CD14-positive monocyte (primary cell): ENCODE data around the gene PTOV1. TPM values are rescaled to one million over a fixed set of nuclear protein-coding genes. Genes with fewer than 3 reads are reported as not detected.

Source experiments
- DNase-seq, 3 donors: peaks; one replicate each; pipeline ENCODE4 v3.0.0-alpha.2; 2011 to 2022
- H2AFZ ChIP-seq: 2 replicates; pipeline ENCODE4 v1.6.0; 2012; ENCODE audit warnings: mild to moderate bottlenecking, low read depth, low read length, inconsistent platforms; ENCODE audit not compliant: insufficient read depth, poor library complexity, severe bottlenecking
- H3K27ac ChIP-seq, 2 donors: 1 replicate in 1 of 2; 2 replicates in 1 of 2; pipeline ENCODE4 v1.5.1; 2012 to 2013; ENCODE audit warnings: low read length in 2 of 2, control low read depth in 1 of 2, inconsistent platforms in 1 of 2, low read depth in 1 of 2, mild to moderate bottlenecking in 1 of 2
- H3K27me3 ChIP-seq, 2 donors: one replicate each; pipeline versions ENCODE4 v1.6.0 to v1.6.1; 2011 to 2013; ENCODE audit warnings: low read length in 2 of 2; ENCODE audit not compliant: control insufficient read depth in 2 of 2, insufficient read depth in 2 of 2
- H3K36me3 ChIP-seq, 2 donors: replicated peaks in 1 of 2; 1 replicate in 1 of 2; 2 replicates in 1 of 2; pipeline versions ENCODE4 v1.5.1 to v1.6.1; 2012 to 2013; ENCODE audit warnings: low read length in 2 of 2, control low read depth in 1 of 2, inconsistent platforms in 1 of 2, mild to moderate bottlenecking in 1 of 2; ENCODE audit not compliant: insufficient read depth in 2 of 2, control insufficient read depth in 1 of 2
- H3K4me1 ChIP-seq, 2 donors: 1 replicate in 1 of 2; 2 replicates in 1 of 2; pipeline versions ENCODE4 v1.5.1 to v1.6.1; 2012 to 2013; ENCODE audit warnings: low read length in 2 of 2, control low read depth in 1 of 2, inconsistent platforms in 1 of 2, mild to moderate bottlenecking in 1 of 2, moderate library complexity in 1 of 2; ENCODE audit not compliant: insufficient read depth in 2 of 2, control insufficient read depth in 1 of 2
- H3K4me2 ChIP-seq: replicated peaks from 2 replicates; pipeline ENCODE3; 2012; ENCODE audit warnings: low read length, moderate library complexity, mild to moderate bottlenecking; ENCODE audit not compliant: poor library complexity, severe bottlenecking; ENCODE audit errors: extremely low read depth
- H3K4me3 ChIP-seq, 3 experiments: fragments of 200-600 bp in 1 of 3; sonication (generic) in 1 of 3; replicated peaks in 1 of 3; 1 replicate in 2 of 3; 2 replicates in 1 of 3; pipeline ENCODE4 v1.5.1; 2011 to 2013; ENCODE audit warnings: low read length in 3 of 3, mild to moderate bottlenecking in 3 of 3, control low read depth in 2 of 3, low read depth in 2 of 3, inconsistent platforms in 1 of 3, moderate library complexity in 1 of 3
- H3K79me2 ChIP-seq: 2 replicates; pipeline ENCODE4 v1.6.0; 2012; ENCODE audit warnings: mild to moderate bottlenecking, control low read depth, inconsistent platforms, low read length, moderate library complexity; ENCODE audit not compliant: insufficient read depth
- H3K9ac ChIP-seq: 2 replicates; pipeline ENCODE4 v1.6.0; 2017; ENCODE audit warnings: low read length, mild to moderate bottlenecking; ENCODE audit not compliant: insufficient read depth, poor library complexity, severe bottlenecking
- H3K9me3 ChIP-seq, 2 donors: replicated peaks in 1 of 2; 1 replicate in 1 of 2; 2 replicates in 1 of 2; pipeline versions ENCODE4 v1.5.1 to v1.6.1; 2012 to 2013; ENCODE audit warnings: low read length in 2 of 2, control low read depth in 1 of 2; ENCODE audit not compliant: control insufficient read depth in 1 of 2, insufficient read depth in 1 of 2
- H4K20me1 ChIP-seq: 2 replicates; pipeline ENCODE4 v1.6.0; 2012; ENCODE audit warnings: mild to moderate bottlenecking, low read length, control low read depth, moderate library complexity; ENCODE audit not compliant: insufficient read depth
- H3K27ac Mint-ChIP-seq, 7 donors: one replicate each; pipeline ENCODE4 v1.8.0; 2020; ENCODE audit warnings: mild to moderate bottlenecking in 7 of 7, mixed read lengths in 7 of 7, moderate library complexity in 6 of 7, inconsistent platforms in 2 of 7
- H3K27me3 Mint-ChIP-seq, 3 donors: one replicate each; pipeline ENCODE4 v1.8.0; 2021 to 2022; ENCODE audit warnings: low read depth in 3 of 3, mild to moderate bottlenecking in 3 of 3, mixed read lengths in 3 of 3, moderate library complexity in 3 of 3, inconsistent platforms in 1 of 3
- H3K36me3 Mint-ChIP-seq, 2 donors: one replicate each; pipeline ENCODE4 v1.8.0; 2020; ENCODE audit warnings: mixed read lengths in 2 of 2, inconsistent platforms in 1 of 2, mild to moderate bottlenecking in 1 of 2
- H3K4me1 Mint-ChIP-seq: one replicate; pipeline ENCODE4 v1.8.0; 2020; ENCODE audit warnings: mild to moderate bottlenecking, mixed read lengths
- H3K4me3 Mint-ChIP-seq, 2 donors: one replicate each; pipeline ENCODE4 v1.8.0; 2020; ENCODE audit warnings: mild to moderate bottlenecking in 2 of 2, mixed read lengths in 2 of 2, moderate library complexity in 1 of 2
- H3K9me3 Mint-ChIP-seq, 7 donors: one replicate each; pipeline ENCODE4 v1.8.0; 2020 to 2022; ENCODE audit warnings: mixed read lengths in 7 of 7, mild to moderate bottlenecking in 6 of 7, moderate library complexity in 6 of 7, inconsistent platforms in 2 of 7
- WGBS: methylation state at CpG from one replicate; pipeline ENCODE4 v1.1.5; 2013; ENCODE audit warnings: missing lambda C conversion rate; ENCODE audit not compliant: insufficient coverage; 5-methylcytosine and 5-hydroxymethylcytosine counted together
- intact Hi-C, 2 donors: fragments of 100-400 bp; cut with micrococcal nuclease; formaldehyde crosslinking; loops; one replicate each; pipeline versions ENCODE4 v1.15.0 to v1.15.1; 2023
- polyA plus RNA-seq, 3 donors: library from polyadenylated mRNA; depleted of rRNA in 1 of 3; unstranded in 2 of 3; stranded (reverse) in 1 of 3; fragments of 300-500 nt in 2 of 3; fragments of >200 nt in 1 of 3; fragmentation: Illumina TruSeq in 2 of 3; gene quantifications; 1 replicate in 2 of 3; 2 replicates in 1 of 3; pipeline ENCODE4 v1.2.3, GENCODE V29; 2012 to 2021
- TF ChIP-seq, protein P1 (sequence below): fragments of 200-600 bp; IDR thresholded peaks from one replicate; pipeline ENCODE4 v1.8.0; 2022; ENCODE audit warnings: antibody characterized with exemption, mild to moderate bottlenecking

The PTOV1 gene
- polyA plus RNA-seq, 3 donors: 18.3 to 67.9 (median 31.2) TPM

- H3K4me1 ChIP-seq: peaks cover 20 to 22% of the 10 kb centered on the region in 2 donors
- no peak overlapping the region for H3K27ac Mint-ChIP-seq
- H3K4me3 Mint-ChIP-seq: no peak overlapping the region
- no peak overlapping the region for H3K4me3 ChIP-seq
- H3K4me2 ChIP-seq: no peak overlapping the region
- H3K9me3 ChIP-seq: no peaks in the 10 kb centered on the region
- peaks cover 46 to 79% of the 10 kb centered on the region in 2 donors for H3K36me3 Mint-ChIP-seq
- peaks cover 79% of the 10 kb centered on the region for H4K20me1 ChIP-seq
- peaks cover 0 to 1% (median 0%) of the 10 kb centered on the region in 3 donors for H3K27me3 Mint-ChIP-seq
- H3K79me2 ChIP-seq: peaks cover 39% of the 10 kb centered on the region
- no peak overlapping the region for H3K9ac ChIP-seq
- H3K4me1 Mint-ChIP-seq: peaks cover 27% of the 10 kb centered on the region
- H3K36me3 ChIP-seq: peaks cover 54 to 73% of the 10 kb centered on the region in 2 donors
- H2AFZ ChIP-seq: no peak overlapping the region
- no peak overlapping the region for H3K27ac ChIP-seq
- WGBS: 94% methylated on average over 41 of the region's 60 CpGs
- TF ChIP-seq, protein P1, sequence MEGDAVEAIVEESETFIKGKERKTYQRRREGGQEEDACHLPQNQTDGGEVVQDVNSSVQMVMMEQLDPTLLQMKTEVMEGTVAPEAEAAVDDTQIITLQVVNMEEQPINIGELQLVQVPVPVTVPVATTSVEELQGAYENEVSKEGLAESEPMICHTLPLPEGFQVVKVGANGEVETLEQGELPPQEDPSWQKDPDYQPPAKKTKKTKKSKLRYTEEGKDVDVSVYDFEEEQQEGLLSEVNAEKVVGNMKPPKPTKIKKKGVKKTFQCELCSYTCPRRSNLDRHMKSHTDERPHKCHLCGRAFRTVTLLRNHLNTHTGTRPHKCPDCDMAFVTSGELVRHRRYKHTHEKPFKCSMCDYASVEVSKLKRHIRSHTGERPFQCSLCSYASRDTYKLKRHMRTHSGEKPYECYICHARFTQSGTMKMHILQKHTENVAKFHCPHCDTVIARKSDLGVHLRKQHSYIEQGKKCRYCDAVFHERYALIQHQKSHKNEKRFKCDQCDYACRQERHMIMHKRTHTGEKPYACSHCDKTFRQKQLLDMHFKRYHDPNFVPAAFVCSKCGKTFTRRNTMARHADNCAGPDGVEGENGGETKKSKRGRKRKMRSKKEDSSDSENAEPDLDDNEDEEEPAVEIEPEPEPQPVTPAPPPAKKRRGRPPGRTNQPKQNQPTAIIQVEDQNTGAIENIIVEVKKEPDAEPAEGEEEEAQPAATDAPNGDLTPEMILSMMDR: no peak
- DNase-seq: no peak
- no peaks in the 10 kb centered on the region for H3K27me3 ChIP-seq
- intact Hi-C loops: no loop called here
- H3K9me3 Mint-ChIP-seq: no peaks in the 10 kb centered on the region
Observed at GRCh38 chr19:49861541-49862378, 10.8 kb downstream of the PTOV1 start.

DNA sequence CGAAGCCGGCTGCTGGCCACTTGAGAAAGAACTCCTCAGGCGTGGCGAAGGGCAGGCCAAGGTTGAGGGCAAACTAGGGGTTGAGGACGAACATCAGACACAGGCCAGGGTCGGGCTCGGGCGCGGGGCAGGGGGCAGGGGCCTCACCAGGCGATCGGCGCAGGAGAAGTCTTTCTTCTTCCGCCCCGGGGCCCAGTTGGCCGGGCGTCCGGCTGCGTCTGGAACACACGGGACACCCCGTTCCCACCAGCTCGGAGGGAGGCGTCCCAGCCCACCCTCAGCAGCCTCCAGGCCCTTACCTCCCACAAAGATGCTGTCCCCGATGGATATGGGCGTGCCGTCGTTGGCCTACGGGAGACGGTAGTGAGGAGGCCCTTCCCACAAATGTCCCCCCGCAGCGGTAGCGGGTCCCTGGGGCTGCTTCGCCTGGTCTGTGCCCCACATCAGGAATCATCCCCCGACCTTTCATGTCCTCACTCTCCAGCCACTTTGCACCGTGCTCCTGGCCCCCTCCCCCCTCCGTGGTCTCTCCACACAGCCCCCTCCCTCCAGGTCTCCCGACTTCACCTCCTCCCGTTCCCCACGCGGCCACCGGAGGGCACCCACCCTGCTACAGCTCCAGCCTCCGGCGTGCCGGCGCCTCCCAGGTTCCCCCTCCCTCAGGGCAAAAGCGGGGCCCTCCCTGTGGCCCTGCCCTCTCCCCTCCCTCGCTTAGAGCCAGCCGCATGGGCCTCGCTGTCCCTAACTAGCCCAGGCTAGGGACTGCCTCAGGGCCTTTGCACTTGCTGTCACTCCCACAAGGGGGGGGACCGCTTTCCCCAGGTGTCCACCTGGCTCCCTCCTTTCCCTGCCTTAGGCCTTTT, 11.7 kb downstream of the PTOV1 start:
- peaks cover 54 to 66% of the 10 kb centered on the region in 2 donors for H3K36me3 ChIP-seq

More for the DNA sequence above, 11.7 kb downstream of the PTOV1 start:
- no peaks in the 10 kb centered on the region for H3K9me3 ChIP-seq
- H2AFZ ChIP-seq: no peak overlapping the region
- H3K27ac Mint-ChIP-seq: peak overlapping the region in 2 of 7 donors; percentile 37 to 77
- no peak for DNase-seq
- TF ChIP-seq, protein P1: peak; percentile 12
- peaks cover 73% of the 10 kb centered on the region for H4K20me1 ChIP-seq
- H3K4me1 Mint-ChIP-seq: peaks cover 30% of the 10 kb centered on the region
- no peaks in the 10 kb centered on the region for H3K27me3 Mint-ChIP-seq
- H3K4me2 ChIP-seq: no peak overlapping the region
- no peaks in the 10 kb centered on the region for H3K27me3 ChIP-seq
- no peaks in the 10 kb centered on the region for H3K9me3 Mint-ChIP-seq
- intact Hi-C loops: no loop called here
- H3K4me3 ChIP-seq: no peak overlapping the region
- H3K36me3 Mint-ChIP-seq: peaks cover 45 to 74% of the 10 kb centered on the region in 2 donors
- H3K4me3 Mint-ChIP-seq: no peak overlapping the region
- peaks cover 42% of the 10 kb centered on the region for H3K79me2 ChIP-seq
- H3K4me1 ChIP-seq: peaks cover 24 to 29% of the 10 kb centered on the region in 2 donors
- no peak overlapping the region for H3K27ac ChIP-seq
- H3K9ac ChIP-seq: no peak overlapping the region
- WGBS: 84% methylated on average over 39 of the region's 49 CpGs
